ENCODE data around the gene CHORDC1.
A peak's percentile ranks its signal among the peaks of the same experiment; 100 is the strongest.

The CHORDC1 gene

DNA sequence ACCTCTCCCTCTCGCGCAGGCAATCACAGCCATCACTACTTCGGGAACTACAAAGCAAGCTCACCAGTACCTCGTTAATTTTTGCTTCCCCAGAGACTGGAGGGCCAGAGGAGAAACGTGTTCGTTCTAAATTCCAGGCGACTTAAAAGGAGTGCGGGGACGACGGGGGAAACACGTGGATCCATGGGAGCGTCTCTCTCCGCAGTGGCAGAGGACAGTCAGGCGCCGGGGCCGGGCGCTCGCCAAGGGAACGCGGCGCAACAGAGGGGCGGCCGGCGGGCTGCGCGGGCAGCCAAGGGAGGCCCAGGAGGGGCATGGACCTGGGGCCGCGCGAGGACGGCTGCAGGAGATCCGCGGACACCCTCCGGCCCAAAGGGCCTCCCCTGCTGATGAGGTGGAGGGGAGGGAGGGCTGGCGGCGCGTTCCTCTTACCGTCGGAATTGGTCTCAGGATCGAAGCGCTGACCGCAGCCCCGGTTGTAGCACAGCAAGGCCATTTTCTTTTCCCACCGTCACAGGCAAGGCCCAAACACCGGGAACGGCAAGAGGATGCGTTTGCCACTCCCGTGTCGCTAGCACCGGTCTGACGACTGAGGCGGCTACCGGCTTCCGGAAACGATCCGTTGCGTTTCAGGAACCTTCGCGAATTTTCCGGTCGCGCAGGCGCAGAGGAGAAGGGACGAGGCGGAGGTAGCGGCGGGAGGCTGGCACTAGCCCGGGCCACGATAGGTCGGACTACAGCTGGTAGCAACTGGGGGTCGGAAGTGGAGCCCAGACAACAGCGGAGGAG is at the start of gene CHORDC1:
CHORDC1 (minus strand) TSS at position 591 of the 789 bp plus-strand sequence; CDS start at position 496, 95 bp downstream.
- DNase-seq: peak; percentile 90

DNA sequence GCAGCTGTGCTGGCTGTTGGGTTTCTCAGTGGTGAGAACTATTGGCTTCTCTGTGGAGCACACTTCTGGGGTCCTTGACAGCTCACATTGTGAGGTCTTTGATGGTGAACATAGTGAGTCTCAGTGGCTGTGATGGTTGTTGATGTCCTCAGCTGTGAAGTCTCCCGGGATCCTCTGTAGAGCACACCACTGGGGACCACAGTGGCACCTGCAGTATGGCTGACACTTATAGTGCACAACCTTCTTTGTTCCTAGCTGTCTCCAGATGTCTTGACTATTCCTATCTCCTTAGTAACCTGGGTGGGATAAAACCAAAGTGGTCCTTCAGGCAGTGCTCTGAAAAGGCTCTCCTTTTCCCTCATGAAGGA is 34.3 kb upstream of the CHORDC1 start:
- DNase-seq: no peak

DNA sequence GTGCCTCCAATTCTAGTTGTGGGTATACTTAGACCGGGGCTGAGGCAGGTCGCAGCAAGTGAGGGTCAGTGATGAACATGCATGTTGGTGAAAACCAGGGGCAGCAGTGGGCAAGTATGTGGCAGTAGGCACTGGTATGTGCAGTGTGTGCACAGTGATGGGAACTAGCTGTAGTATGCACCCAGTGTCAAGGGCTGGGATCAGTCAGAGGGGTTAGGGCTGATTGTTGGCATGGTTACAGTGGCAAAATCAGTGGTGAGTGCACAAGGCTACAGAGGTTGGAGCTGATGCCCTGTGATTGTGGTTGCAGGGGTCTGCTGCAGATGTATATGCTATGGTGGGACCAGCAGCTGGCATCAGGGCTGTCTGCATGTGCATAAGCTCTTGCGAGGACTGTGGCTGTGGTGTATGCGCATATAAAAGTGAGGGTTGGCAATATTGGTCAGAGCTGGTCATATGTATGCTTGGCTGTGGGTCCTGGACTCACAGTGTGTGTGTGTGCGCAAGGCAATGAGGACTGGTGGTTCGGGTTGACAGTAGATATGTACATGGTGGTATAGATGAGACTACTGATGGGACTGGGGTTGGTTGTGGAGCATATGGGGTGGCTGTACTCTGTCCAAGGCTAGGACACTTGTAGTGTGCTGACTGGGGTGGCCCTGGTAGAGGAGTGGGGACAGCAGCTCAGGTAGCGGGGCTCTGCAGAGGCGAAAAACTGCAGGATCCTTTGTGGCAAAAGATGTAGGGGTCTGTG is 33.7 kb upstream of the CHORDC1 start:
- DNase-seq: no peak

DNA sequence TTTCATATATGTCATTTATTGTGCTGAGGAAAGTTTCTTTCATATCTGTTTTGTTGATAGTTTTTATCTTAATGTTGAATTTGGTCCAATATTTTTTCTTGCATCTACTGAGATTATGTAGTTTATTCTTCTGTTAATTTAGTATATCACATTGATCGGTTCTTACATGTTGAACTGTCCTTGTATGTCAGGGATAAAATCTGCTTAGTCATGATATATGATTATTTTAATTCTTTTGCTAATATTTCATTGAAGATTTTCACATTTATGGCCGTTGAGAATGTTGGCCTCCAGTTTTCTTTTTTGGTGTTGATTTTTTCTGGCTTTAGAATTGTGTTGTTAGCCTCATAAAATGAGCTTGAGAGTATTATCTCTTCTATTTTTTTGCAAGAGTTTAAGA is 31.2 kb upstream of the CHORDC1 start:
- DNase-seq: no peak

DNA sequence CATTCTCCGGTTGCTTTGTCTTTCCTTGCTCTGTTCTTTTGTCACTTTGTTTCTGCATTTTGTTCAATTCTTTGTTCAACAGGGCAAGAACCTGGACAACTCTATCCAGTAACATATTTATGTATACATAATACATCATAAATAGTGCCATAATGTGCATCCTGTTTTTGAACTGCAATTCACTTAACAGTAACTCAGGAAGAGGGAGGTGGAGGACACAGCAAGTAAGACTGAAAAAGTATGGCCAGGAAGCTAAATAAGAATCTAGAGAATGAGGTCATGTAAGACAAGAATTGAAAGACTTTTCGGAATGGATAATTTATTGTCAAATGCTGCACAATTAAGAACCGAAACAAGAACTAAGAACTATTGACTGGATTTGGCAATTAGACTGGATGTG is 29.2 kb upstream of the CHORDC1 start:
- DNase-seq: no peak

DNA sequence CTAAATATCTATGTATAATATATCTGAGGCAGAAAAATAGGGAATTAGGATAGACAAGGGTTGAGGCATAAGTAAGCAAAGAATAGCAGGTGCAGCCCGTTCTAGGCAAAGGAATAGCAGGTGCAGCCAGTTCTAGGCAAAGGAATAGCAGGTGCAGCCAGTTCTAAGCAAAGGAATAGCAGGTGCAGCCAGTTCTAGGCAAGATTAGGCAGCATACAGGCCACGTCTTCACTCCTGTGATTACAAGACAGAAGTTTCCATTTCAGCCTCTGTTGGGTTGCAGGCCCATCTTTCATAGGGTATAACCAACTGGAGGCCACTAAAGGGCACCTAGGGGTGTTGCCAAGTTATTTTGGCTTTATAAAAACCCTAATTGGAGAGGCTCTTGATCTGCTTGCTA is 28.8 kb upstream of the CHORDC1 start:
- DNase-seq: no peak

DNA sequence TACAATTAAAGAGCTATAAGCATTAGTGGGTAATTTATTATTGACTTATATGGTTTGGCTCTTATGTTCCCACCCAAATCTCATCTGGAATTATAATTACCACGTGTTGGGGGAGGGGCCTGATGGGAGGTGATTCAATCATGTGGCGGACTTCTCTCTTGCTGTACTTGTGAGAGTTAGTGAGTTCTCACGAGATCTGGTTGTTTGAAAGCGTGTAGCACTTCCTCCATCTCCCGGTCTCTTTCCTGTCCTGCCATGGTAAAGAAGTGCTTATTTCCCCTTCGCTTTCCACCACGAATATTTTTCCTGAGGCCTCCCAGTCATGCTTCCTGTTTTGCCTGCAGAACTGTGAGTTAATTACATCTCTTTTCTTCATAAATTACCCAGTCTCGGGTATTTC is 28.1 kb upstream of the CHORDC1 start:
- DNase-seq: peak in 1 of 2 donors; percentile 4

DNA sequence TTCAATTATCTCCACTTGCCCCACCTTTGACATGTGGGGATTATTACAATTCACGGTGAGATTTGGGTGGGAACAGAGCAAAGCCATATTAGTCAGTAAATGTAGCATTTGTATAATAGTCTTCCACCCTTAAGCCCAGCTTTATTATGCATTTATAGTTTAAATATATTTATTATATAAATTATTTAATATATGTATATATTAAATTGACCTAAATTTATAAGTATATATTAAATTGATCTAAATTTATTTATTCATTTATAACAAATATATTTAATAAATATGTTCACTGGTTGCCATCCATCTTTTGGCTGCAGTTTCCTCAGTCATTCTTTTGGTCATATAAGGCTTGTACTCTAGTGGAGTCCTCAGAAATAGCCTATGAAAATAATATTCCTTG is 23.6 kb upstream of the CHORDC1 start:
- no peak for DNase-seq

DNA sequence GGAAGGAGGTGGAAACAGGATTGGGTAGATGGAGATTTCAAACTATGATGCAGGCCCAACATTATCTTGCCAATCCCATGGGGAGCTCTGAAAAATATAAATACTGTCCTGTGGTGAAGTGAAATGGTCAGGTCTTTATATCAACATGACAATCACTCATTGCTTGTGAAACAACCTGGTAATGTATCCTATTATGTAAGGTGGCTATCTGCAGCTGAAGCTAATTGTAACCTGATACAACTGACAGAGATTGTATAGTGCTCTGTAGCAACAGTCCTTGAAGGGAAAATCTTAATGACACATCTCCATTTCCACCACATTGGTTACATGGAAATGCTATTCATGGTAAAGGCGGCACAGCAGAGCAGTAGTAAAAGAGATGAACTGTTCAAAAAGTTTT is 20.7 kb upstream of the CHORDC1 start:
- DNase-seq: no peak

DNA sequence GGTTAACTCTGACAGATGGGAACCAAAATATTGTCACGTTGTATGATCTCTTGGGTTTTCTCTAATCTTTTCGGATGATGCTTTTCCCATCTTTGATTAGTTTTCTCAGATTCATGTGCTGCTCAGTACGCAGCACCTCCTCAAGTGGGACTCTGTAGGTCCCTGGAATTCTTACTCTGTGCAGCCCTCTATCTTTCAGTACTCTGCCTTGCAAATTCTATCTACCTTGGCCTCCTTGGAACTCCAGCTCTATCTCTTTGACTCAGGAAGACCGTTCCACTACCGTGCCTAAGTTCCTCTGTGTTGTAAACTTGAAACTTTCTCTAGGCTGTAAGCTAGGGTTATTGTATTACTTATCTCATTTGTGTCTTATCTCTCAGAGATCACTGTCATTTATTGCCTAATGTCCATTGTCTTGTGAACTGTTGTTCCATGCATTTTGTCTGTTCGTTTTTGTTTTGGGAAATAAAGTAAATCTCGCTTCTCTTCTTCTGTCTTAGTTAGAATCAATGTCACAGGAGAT is 20.1 kb upstream of the CHORDC1 start:
- DNase-seq: no peak

DNA sequence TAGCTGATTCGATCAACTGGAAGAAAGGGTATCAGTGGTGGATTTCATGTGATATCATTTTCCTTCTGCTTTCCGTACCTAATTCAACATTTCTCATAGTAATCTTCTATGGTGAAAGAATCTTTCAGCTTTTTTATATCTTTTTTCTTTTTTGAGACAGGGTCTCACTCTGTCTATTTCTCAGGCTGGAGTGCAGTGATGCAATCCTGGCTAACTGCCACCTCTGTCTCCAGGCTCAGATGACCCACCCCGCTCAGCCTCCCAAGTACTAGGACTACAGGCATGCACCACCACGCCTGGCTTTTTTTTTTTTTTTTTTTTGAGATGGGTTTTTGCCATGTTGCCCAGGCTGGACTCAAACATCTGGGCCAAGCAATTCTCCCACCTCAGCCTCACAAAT is 18.6 kb upstream of the CHORDC1 start:
- no peak for DNase-seq

DNA sequence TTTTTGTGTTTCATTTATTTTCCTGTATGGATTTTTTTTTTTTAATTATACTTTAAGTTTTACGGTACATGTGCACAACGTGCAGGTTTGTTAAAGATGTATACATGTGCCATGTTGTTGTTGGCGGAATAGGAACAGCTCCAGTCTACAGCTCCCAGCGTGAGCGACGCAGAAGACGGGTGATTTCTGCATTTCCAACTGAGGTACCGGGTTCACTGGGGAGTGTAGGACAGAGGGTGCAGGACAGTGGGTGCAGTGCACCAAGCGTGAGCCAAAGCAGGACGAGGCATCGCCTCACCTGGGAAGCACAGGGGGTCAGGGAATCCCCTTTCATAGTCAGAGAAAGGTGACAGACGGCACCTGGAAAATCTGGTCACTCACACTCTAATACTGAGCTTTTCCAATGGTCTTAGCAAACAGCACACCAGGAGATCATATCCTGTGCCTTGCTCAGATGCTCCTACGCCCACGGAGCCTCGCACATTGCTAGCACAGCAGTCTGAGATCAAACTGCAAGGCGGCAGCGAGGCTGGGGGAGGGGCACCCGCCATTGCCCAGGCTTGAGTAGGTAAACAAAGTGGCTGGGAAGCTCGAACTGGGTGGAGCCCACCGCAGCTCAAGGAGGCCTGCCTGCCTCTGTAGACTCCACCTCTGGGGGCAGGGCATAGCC is 17.3 kb upstream of the CHORDC1 start:
- peak; percentile 57 to 63 for DNase-seq

DNA sequence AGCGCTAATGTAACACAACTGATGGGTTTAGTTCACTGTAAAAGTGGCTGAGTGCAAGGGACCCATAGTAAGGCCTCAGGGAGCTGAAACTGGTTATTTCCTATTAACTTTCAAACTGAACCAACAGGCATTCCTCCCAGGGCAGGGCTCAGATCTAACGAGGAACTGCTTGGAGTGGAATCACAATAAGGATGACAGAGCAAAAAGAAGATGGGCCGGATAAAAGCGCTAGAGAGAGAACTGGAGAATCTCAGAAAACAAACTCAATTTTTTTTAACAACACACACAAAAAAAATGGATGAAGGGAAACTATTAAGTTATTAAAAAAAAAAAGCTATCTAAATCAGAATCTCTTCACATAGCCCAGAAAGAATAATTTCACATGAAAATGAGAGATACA is 14.2 kb upstream of the CHORDC1 start:
- DNase-seq: no peak

DNA sequence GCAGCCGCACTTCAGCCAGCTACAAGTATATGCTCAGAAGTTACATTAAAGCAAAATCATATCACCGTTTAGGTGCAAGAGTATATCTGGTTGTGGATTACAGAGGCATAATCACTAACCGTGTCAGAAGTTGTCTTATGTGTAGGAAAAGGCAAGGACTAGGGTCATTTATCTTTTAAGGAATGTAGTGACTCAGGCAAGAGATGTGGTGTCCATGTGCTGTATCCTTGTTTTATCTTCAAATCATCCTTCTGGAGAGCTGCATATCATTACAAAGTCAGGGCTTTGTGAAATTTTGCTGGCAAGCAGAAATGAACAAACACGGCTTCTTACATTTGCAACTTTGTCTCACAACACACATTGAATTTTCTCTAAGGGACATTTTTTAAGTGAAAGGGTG is 12.7 kb upstream of the CHORDC1 start:
- DNase-seq: no peak

DNA sequence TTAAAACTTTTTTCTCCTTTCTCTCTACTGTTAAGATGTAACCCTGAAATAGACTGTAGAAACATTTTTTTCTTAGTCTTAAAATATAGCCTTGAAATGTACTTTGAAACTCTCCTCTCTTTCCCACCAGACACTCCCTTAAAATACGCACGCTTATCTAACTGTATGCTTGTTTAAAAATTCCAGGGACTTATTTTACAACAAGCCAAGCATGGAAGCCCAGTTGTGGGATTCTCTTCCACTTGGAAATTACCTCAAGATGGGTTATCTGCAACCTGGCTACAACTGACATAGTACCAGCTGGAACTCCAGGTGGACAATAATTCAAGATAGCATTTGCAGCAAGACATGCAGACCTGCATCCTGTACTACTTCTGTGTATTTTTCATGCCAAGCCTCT is 12.1 kb upstream of the CHORDC1 start:
- no peak for DNase-seq

DNA sequence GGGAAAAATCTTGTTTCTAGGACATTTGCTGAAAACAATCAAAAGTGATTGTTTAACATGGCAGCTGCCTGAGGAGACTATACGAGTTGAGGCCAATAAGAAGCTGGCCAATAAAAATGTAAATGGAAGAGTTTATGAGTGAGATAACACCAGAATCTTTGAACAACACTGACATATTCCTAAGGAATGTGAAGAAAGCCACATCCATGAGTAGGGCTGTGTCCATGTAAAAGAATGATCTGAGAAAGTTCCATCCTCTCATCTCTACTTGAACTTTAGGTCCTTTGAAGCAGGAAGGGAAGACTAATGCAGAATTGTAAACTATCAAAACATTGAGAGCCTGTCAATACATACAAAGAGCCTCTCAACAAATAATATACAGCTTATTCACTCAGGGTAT is 6.9 kb upstream of the CHORDC1 start:
- DNase-seq: no peak

DNA sequence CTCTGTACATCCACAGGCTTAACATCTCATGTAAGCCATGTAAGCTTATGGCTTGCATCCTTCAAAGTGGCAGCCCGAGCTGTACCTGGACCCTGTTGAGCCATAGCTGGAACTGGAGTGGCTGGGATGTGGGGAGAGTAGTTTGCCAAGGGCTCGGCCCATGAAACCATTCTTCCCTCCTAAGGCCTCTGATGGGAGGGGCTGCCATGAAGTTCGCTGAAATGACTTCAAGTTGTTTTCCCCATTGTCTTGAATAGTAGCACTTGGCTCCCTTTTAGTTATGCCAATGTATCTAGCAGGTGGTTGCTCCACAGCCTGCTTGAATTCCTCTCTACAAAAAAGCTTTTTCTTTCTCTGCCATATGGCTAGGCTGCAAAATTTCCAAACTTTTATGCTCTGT is 5.2 kb upstream of the CHORDC1 start:
- no peak for DNase-seq

DNA sequence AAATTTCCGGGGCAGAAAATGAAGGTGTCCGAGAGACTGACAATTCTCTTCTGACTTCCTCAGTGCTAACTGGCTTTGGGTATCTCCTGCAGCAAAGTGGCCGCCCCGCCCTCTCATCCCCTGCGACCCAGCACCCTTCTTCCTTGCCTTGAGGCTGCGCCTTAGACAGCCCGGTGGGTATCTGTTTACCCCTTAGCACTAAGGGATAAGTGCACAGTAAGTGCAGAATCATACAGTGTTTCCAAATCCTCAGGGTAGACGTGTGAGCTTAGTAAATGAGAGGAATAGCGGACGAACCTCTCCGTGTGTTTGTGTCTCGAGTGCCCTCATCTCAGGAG is 368 bp upstream of the CHORDC1 start:
- no peak for DNase-seq

DNA sequence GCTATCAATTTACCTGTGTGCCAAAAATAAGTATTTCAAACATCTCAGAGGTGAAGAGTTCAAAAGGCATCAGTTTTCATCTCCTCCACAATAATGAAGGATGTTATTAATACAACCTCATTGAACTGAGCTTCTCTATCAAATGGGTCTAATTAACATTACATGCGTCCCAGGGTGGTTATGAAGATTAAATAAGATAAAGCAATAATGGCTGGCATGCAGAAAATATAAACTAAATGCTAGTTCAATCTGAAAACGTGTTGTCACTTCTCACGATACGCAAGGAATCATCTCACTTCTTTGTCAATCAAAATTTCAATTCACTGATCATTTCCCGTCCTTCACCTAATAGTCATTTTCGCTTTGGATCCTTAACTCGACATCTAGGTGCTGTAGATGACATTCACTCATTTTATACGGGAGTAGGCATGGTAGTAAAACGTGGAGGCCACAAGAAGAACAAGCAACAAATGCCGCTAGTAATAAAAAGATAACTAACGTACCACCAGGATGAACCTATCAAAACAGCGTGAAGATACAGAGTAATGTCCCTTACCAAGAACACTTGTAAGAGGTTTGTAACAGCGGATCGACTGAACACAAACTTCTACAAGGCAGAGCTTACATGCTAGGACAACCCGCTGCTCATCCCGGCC is 918 bp downstream of the CHORDC1 start:
- DNase-seq: no peak

DNA sequence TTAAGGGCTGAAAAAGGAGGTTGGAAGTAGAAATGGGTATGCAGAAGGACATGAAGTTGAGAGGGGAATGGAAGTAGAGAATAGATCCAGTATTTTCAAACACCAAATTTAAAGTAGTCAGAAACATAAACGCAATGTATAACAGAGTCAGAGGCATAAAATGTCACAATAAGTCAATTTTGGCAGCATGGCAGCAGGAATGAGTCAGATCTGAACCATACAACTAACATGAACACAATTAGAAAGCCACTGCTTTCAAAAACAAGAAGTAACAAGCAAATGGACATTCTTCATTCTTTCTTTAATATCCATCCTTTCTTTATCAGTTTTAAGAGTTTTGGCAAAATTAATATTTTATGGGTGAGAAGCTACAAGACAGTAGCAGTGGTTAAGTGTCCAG is 2.5 kb downstream of the CHORDC1 start:
- DNase-seq: no peak

DNA sequence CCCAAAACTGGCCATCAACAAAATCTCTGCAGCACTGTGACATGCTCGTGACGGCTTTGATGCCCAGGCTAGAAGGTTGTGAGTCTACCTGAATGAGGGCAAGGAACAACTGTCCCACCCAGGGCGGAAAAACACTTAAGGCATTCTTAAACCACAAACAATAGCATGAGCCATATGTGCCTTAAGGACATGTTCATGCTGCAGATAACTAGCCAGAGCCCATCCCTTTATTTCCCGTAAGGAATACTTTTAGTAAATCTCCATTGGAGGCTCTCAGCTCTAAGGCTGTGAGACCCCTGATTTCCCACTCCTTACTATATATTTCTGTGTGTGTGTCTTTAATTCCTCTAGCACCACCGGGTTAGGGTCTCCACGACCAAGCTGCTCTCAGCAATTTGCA is 3.4 kb downstream of the CHORDC1 start:
- DNase-seq: no peak

DNA sequence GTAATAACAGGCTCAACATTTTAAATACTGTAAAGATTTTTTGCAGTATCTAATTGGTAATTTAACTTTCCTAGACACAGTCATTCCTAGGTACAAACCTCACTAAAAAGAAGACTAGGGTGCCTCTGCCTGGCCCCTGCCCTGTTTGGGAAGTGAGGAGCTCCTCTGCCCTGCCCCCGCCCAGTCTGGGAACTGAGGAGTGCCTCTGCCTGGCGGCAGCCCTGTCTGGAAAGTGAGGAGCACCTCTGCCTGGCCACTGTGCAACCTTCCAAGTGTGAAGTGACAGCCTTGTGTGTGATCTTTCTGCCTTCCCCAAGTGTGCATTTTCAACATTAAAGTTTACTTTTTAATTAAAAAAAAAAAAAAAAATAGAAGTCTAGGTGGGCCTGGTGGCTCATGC is 4.2 kb downstream of the CHORDC1 start:
- DNase-seq: no peak

DNA sequence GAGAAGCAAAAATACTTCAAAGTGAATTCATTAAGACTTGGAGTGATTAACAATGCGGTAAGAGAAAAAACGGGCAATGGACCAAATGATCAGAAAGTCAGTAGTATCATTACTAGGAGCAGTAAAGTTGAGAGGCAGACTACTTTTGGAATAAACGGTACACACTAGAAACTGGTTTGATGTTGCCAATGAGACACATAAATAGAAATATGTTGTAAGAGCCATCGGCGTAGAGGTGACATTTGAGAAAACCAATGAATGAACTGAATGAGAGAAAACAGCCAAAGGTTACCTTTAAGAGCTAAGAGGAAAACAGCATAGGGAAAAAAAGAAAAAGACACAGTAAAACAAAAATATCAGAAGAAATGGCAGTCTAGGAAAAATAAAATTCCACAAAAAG is 6.2 kb downstream of the CHORDC1 start:
- DNase-seq: no peak

Measured in activated CD4-positive, alpha-beta T cell treated with anti-CD3 and anti-CD28 coated beads for 4 hours (primary cell).